ENCODE results near the gene ATP11A.

DNA sequence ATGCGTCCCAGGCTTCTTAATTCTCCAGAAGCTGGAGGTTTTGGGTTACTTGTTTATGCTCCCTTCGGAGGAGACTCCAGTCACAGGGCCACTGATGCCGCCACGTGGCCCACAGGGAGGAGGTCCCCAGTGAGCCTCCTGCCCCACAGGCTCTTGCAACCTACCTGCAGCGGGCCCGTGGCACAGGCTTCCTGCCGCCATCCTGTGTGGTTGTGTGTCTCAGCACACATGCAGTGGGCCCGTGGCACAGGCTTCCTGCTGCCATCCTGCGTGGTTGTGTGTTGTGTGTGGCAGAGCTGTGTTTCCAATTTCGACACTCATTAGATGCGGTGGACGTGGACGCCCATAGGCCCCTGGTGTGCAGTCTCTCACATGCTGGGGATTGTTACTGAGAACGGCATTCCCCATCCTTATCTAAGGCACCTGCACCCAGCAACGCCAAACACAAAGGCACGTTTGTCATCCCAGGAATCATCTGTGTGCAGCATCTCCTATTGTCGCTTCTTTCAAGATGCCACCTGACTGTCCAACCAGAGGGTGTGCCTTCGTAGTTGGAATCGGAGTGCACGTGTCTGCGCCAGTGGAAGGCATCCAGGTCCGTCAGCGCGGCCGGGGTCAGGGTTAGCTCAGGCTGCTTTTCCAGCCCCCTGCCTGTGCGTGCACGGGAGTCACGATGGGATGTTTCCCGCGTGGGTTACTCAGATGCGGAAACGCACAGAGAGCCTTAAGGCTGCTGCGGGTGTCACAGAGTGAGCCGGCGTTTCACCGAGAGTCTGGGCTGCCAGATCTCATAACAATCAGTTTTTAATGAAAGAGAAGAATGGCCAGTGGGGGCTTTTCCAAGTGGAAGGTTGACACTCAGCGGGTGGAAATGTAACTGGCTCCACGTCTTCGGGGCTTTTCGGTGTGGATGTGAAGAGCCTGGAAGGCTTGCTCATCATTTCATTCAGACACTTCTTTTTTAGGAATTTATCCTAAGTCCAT, 119.8 kb downstream of the ATP11A start:
- TF ChIP-seq, protein P1, sequence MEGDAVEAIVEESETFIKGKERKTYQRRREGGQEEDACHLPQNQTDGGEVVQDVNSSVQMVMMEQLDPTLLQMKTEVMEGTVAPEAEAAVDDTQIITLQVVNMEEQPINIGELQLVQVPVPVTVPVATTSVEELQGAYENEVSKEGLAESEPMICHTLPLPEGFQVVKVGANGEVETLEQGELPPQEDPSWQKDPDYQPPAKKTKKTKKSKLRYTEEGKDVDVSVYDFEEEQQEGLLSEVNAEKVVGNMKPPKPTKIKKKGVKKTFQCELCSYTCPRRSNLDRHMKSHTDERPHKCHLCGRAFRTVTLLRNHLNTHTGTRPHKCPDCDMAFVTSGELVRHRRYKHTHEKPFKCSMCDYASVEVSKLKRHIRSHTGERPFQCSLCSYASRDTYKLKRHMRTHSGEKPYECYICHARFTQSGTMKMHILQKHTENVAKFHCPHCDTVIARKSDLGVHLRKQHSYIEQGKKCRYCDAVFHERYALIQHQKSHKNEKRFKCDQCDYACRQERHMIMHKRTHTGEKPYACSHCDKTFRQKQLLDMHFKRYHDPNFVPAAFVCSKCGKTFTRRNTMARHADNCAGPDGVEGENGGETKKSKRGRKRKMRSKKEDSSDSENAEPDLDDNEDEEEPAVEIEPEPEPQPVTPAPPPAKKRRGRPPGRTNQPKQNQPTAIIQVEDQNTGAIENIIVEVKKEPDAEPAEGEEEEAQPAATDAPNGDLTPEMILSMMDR (IDR thresholded peaks at IDR 0.05), result no peak
- no peak for TF ChIP-seq POLR2AphosphoS5 (IDR thresholded peaks at IDR 0.05)
